Measurements from ENCODE around the gene LTO1. TPM values are rescaled to one million over a fixed set of nuclear protein-coding genes. Genes with fewer than 3 reads are reported as not detected.

Gene LTO1
- total RNA-seq, 4 donors from 2014 or later = 4.1 to 30.7 (median 17.4) TPM

- H3K27me3 ChIP-seq = peaks cover 15 to 38% of the 10 kb centered on the region in 2 donors
- no peak overlapping the region for H3K27ac ChIP-seq
Measured at GRCh38 chr11:69640260-69640994, 34.7 kb downstream of the LTO1 start.

DNA sequence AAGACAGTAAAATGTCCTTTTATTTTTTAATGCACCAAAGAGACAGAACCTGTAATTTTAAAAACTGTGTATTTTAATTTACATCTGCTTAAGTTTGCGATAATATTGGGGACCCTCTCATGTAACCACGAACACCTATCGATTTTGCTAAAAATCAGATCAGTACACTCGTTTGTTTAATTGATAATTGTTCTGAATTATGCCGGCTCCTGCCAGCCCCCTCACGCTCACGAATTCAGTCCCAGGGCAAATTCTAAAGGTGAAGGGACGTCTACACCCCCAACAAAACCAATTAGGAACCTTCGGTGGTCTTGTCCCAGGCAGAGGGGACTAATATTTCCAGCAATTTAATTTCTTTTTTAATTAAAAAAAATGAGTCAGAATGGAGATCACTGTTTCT is 35.3 kb downstream of the LTO1 start:
- Histone ChIP-seq H3K27me3 (peaks cover 15 to 38% of the 10 kb centered on the region in 2 donors), H3K36me3 (no peaks in the 10 kb centered on the region), H3K27ac (no peak overlapping the region), H3K4me1 (peaks cover 0 to 59% of the 10 kb centered on the region in 2 donors), H3K4me3 (no peak overlapping the region), H3K9me3 (no peaks in the 10 kb centered on the region)
- DNase-seq = no peak
- TF ChIP-seq POLR2A (IDR thresholded peaks at IDR 0.05) = no peak
- intact Hi-C loops (cut with DNase I; ENCODE audit: low total_unique reads) = loop anchor here (5.0 to 10.0 kb wide), 2 partner anchors 345 to 538 kb away; partner anchors contain the start of gene MYEOV

More at GRCh38 chr11:69640260-69640994, 34.7 kb downstream of the LTO1 start:
- intact Hi-C loops (cut with DNase I; ENCODE audit: low total_unique reads) = loop anchor here (5.0 to 10.0 kb wide), 2 partner anchors 346 to 538 kb away; partner anchors contain the start of gene MYEOV
- Histone ChIP-seq H3K9me3 (no peaks in the 10 kb centered on the region), H3K4me3 (peak overlapping the region; percentile 49 to 70), H3K36me3 (no peaks in the 10 kb centered on the region), H3K4me1 (peaks cover 0 to 59% of the 10 kb centered on the region in 2 donors)
- no peak for DNase-seq
- TF ChIP-seq, protein P1, sequence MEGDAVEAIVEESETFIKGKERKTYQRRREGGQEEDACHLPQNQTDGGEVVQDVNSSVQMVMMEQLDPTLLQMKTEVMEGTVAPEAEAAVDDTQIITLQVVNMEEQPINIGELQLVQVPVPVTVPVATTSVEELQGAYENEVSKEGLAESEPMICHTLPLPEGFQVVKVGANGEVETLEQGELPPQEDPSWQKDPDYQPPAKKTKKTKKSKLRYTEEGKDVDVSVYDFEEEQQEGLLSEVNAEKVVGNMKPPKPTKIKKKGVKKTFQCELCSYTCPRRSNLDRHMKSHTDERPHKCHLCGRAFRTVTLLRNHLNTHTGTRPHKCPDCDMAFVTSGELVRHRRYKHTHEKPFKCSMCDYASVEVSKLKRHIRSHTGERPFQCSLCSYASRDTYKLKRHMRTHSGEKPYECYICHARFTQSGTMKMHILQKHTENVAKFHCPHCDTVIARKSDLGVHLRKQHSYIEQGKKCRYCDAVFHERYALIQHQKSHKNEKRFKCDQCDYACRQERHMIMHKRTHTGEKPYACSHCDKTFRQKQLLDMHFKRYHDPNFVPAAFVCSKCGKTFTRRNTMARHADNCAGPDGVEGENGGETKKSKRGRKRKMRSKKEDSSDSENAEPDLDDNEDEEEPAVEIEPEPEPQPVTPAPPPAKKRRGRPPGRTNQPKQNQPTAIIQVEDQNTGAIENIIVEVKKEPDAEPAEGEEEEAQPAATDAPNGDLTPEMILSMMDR (IDR thresholded peaks at IDR 0.05) = no peak
- no peak for TF ChIP-seq POLR2A (IDR thresholded peaks at IDR 0.05)

DNA sequence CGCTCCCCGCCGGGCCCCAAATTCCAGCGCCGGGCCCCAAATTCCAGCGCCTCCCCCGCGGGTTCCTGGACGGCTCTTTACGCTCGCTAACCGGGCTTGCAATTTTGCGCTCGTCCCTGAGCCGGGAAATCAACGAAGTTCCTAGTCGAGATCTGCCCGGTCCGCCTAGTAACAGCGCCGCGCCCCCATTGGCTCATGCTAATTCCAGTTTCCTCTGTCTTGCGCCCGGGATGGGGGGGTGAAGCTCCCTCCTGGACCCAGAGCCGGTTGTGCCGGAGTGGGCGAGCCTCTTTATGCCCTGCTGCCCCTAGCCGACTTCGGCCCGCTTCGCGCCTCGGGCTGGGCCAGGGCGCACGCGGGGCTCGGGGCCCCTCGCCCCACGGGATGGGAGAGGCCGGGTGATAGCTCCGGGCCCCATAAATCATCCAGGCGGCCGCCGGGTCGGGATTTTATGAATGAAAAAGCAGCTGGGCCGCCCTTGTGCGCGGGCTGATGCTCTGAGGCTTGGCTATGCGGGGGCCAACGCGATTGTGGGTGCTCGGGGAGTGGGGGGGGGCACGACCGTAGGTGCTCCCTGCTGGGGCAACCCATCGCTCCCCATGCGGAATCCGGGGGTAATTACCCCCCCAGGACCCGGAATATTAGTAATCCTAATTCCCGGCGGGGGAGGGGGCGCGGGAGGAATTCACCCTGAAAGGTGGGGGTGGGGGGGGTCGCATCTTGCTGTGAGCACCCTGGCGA is 36.0 kb downstream of the LTO1 start:
- DNase-seq = peak; percentile 69 to 80
- no peaks in the 10 kb centered on the region for H3K36me3 ChIP-seq
- H3K27ac ChIP-seq = no peak overlapping the region
- H3K4me3 ChIP-seq = peak overlapping the region; percentile 4 to 27
- peaks cover 0 to 56% of the 10 kb centered on the region in 2 donors for H3K4me1 ChIP-seq
- no peaks in the 10 kb centered on the region for H3K9me3 ChIP-seq
- peaks cover 15 to 38% of the 10 kb centered on the region in 2 donors for H3K27me3 ChIP-seq
- intact Hi-C loops (cut with DNase I; ENCODE audit: low total_unique reads) = no loop called here
- TF ChIP-seq POLR2A (IDR thresholded peaks at IDR 0.05) = peak in 1 of 2 donors; percentile 41
- TF ChIP-seq, protein P1 (IDR thresholded peaks at IDR 0.05) = no peak

DNA sequence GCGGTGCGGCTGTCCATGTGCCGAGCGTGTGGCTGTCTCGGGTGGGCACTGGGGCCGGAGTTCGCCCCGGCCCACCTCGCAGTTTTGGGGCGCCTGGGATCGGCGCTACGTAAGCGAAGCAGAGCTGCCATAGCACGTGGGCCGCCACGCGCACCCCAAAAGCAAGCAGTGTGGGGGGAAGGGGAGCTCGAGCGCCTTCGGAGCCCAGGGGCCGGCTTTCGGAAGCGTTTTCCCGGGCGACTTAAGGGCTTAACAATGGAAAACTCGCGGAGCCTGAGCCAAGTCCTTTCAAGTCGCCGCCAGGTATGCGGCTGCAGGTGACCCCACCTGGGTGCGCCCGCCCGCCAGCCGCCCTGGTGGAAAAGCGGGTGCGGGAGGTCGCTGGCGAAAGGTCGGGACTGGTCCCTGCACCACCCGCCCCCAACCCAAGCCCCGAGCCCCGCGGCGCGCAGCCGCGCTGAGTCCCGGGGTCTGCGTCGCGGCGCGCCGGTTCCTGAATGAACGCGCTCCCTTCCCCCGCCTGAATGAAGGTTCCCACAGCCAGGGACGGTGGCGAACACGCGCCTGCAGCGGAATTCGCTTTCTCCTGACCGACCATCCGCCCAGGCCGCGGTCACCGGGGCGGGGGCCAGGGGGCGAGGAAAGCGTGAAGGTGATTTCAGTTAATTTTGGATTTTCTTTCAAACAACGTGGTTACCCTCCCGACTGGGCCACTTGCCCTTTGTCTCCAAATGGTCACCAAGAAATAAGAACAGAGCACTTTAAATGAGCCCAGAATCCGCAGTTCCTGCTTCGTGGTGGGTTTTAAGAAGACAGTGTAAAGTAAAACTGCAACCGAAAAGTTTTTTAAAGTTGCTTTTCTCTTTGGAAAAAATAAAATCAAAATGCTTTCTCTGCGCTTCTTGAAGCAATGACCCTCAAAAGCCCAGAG is 36.9 kb downstream of the LTO1 start:
- Histone ChIP-seq H3K4me3 (no peak overlapping the region), H3K27ac (no peak overlapping the region), H3K9me3 (no peaks in the 10 kb centered on the region), H3K27me3 (peaks cover 15 to 38% of the 10 kb centered on the region in 2 donors), H3K36me3 (no peaks in the 10 kb centered on the region), H3K4me1 (peaks cover 0 to 48% of the 10 kb centered on the region in 2 donors)
- no peak for DNase-seq
- intact Hi-C loops (cut with DNase I; ENCODE audit: low total_unique reads) = no loop called here
- TF ChIP-seq, protein P1 (IDR thresholded peaks at IDR 0.05) = no peak
- no peak for TF ChIP-seq POLR2A (IDR thresholded peaks at IDR 0.05)

Measured in uterus (tissue), 4 donors.